ENCODE results near the gene SCO1.

DNA sequence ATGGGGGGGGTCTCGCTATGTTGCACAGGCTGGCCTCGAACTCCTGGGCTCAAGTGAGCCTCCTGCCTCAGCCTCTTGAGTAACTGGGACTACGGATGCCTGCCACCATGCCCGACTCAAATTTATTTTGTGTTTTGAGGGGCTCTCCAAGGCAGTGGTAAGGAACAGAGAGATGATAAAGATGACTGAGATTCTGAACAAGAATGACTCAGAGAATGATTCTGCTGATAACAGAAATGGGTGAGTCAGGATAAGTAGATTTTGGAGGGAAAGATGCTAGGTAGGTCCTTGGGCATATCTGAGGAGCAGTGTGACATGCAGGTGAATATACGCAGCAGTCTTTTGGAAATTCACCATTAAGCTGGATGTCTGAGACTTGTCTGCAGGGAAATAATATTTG, 29.9 kb upstream of the SCO1 start:
- TF ChIP-seq, protein P1, sequence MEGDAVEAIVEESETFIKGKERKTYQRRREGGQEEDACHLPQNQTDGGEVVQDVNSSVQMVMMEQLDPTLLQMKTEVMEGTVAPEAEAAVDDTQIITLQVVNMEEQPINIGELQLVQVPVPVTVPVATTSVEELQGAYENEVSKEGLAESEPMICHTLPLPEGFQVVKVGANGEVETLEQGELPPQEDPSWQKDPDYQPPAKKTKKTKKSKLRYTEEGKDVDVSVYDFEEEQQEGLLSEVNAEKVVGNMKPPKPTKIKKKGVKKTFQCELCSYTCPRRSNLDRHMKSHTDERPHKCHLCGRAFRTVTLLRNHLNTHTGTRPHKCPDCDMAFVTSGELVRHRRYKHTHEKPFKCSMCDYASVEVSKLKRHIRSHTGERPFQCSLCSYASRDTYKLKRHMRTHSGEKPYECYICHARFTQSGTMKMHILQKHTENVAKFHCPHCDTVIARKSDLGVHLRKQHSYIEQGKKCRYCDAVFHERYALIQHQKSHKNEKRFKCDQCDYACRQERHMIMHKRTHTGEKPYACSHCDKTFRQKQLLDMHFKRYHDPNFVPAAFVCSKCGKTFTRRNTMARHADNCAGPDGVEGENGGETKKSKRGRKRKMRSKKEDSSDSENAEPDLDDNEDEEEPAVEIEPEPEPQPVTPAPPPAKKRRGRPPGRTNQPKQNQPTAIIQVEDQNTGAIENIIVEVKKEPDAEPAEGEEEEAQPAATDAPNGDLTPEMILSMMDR (IDR thresholded peaks at IDR 0.05), result no peak
- no peak for TF ChIP-seq POLR2A (IDR thresholded peaks at IDR 0.05)

Measured in lower leg skin (tissue), 3 donors.